OCI-LY3 (cell line): Measurements from ENCODE around the gene CHSY3.

Experiments used
- EZH2phosphoT487 ChIP-seq: fragments of 200-600 bp; shearing (Covaris generic); IDR thresholded peaks from 2 replicates; pipeline ENCODE4 v1.6.1; 2018; ENCODE audit warnings: antibody characterized with exemption, mixed run types, low read depth
- TF ChIP-seq, protein P1 (sequence below): fragments of 200-600, 300-600 bp; sonication (generic); IDR thresholded peaks from 2 replicates; pipeline ENCODE4 v1.5.1; 2014; ENCODE audit warnings: antibody characterized with exemption, low read length, low read depth

- TF ChIP-seq, protein P1, sequence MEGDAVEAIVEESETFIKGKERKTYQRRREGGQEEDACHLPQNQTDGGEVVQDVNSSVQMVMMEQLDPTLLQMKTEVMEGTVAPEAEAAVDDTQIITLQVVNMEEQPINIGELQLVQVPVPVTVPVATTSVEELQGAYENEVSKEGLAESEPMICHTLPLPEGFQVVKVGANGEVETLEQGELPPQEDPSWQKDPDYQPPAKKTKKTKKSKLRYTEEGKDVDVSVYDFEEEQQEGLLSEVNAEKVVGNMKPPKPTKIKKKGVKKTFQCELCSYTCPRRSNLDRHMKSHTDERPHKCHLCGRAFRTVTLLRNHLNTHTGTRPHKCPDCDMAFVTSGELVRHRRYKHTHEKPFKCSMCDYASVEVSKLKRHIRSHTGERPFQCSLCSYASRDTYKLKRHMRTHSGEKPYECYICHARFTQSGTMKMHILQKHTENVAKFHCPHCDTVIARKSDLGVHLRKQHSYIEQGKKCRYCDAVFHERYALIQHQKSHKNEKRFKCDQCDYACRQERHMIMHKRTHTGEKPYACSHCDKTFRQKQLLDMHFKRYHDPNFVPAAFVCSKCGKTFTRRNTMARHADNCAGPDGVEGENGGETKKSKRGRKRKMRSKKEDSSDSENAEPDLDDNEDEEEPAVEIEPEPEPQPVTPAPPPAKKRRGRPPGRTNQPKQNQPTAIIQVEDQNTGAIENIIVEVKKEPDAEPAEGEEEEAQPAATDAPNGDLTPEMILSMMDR = no peak
- no peak for TF ChIP-seq EZH2phosphoT487
These were observed 207.5 kb downstream of the CHSY3 start for GRCh38 chr5:130111746-130112145.
